ENCODE data around the gene TSPAN3.

- no peak for TF ChIP-seq ZNF274 (IDR thresholded peaks at IDR 0.05; ENCODE audit: low read depth, low read length)
- TF ChIP-seq YY1 (IDR thresholded peaks at IDR 0.05; ENCODE audit: insufficient read depth, insufficient read length) = no peak
- TF ChIP-seq SUZ12 (IDR thresholded peaks at IDR 0.05; ENCODE audit: extremely low read depth, insufficient read depth, insufficient read length) = no peak
These were observed 74.8 kb downstream of the TSPAN3 start for GRCh38 chr15:76996076-76996525.

All from NT2/D1 (cell line).